IMR-90 (cell line): ENCODE measurements around the gene WNT7B. TPM values are rescaled to one million over a fixed set of nuclear protein-coding genes. Genes with fewer than 3 reads are reported as not detected.

Experiments
- ATAC-seq: fragments of 200-7000 bp; cut with Tn5 transposase; 2 replicates; pipeline ENCODE4 v1.9.1; 2020; ENCODE audit warnings: low read depth, mild to moderate bottlenecking, moderate library complexity
- BruUV-seq: library from RNA; stranded (reverse); fragments of 400-500 nt; replicated peaks from 2 replicates; lab custom pipeline; 2021; lab: Mats Ljungman, UMichigan
- CTCF ChIA-PET: fragments of 300-600 bp; formaldehyde crosslinking; extraction: SDS; loops from one replicate; lab custom pipeline; 2021; ENCODE audit warnings: antibody characterized with exemption; lab: Yijun Ruan, JAX
- POLR2A ChIA-PET: fragments of 300-600 bp; sonication (Branson Sonifier 250); formaldehyde crosslinking; loops from one replicate; lab custom pipeline; 2022; ENCODE audit warnings: antibody characterized with exemption; ENCODE audit not compliant: unreplicated experiment; lab: Charles Lee
- DNase-seq: peaks from one replicate; pipeline ENCODE4 v3.0.0; 2013
- H2AFZ ChIP-seq: replicated peaks from 2 replicates; pipeline ENCODE3; 2013; ENCODE audit warnings: low read length, mild to moderate bottlenecking; ENCODE audit not compliant: poor library complexity
- H2AK5ac ChIP-seq: 2 replicates; pipeline ENCODE4 v1.6.1; 2013; ENCODE audit warnings: low read depth, low read length, inconsistent platforms
- H2AK9ac ChIP-seq: replicated peaks from 2 replicates; pipeline ENCODE3; 2013; ENCODE audit warnings: mild to moderate bottlenecking, low read depth, low read length, moderate library complexity; ENCODE audit not compliant: poor library complexity
- H2BK120ac ChIP-seq: 2 replicates; pipeline ENCODE4 v1.6.1; 2013; ENCODE audit warnings: low read depth, low read length, inconsistent platforms
- H2BK15ac ChIP-seq: 3 replicates; pipeline ENCODE4 v1.6.1; 2013; ENCODE audit warnings: low read depth, low read length, inconsistent platforms
- H2BK20ac ChIP-seq: 2 replicates; pipeline ENCODE4 v1.6.1; 2013; ENCODE audit warnings: low read depth, mild to moderate bottlenecking, inconsistent platforms, low read length, moderate library complexity
- H2BK5ac ChIP-seq: 2 replicates; pipeline ENCODE4 v1.6.1; 2013; ENCODE audit warnings: mild to moderate bottlenecking, low read depth, low read length, inconsistent platforms; ENCODE audit not compliant: poor library complexity, severe bottlenecking
- H3K14ac ChIP-seq: replicated peaks from 2 replicates; pipeline ENCODE4 v1.6.1; 2013; ENCODE audit warnings: low read depth, low read length, inconsistent platforms
- H3K18ac ChIP-seq: 2 replicates; pipeline ENCODE4 v1.6.1; 2013; ENCODE audit warnings: low read depth, low read length, control low read depth
- H3K23ac ChIP-seq: 2 replicates; pipeline ENCODE4 v1.6.1; 2013; ENCODE audit warnings: low read depth, low read length, inconsistent platforms
- H3K27ac ChIP-seq: 2 replicates; pipeline ENCODE4 v1.5.1; 2013; ENCODE audit warnings: mild to moderate bottlenecking, control low read depth, low read length; ENCODE audit not compliant: insufficient read depth
- H3K27me3 ChIP-seq: 2 replicates; pipeline ENCODE4 v1.6.1; 2013; ENCODE audit warnings: low read length; ENCODE audit not compliant: control insufficient read depth, insufficient read depth
- H3K36me3 ChIP-seq: 2 replicates; pipeline ENCODE4 v1.6.1; 2013; ENCODE audit warnings: low read length, mixed read lengths; ENCODE audit not compliant: control insufficient read depth, insufficient read depth
- H3K4ac ChIP-seq: 2 replicates; pipeline ENCODE4 v1.6.1; 2013; ENCODE audit warnings: low read depth, low read length, inconsistent platforms
- H3K4me1 ChIP-seq: 2 replicates; pipeline ENCODE4 v1.6.1; 2013; ENCODE audit warnings: low read length, mixed read lengths; ENCODE audit not compliant: control insufficient read depth, insufficient read depth
- H3K4me2 ChIP-seq: 2 replicates; pipeline ENCODE4 v1.6.1; 2013; ENCODE audit warnings: low read depth, mild to moderate bottlenecking, control low read depth, low read length, moderate library complexity
- H3K4me3 ChIP-seq: 2 replicates; pipeline ENCODE4 v1.5.1; 2013; ENCODE audit warnings: low read depth, mild to moderate bottlenecking, control low read depth, low read length, moderate library complexity; ENCODE audit not compliant: insufficient read depth
- H3K56ac ChIP-seq: 2 replicates; pipeline ENCODE4 v1.6.1; 2013; ENCODE audit warnings: low read length, inconsistent platforms; ENCODE audit not compliant: insufficient read depth; ENCODE audit errors: extremely low read depth
- H3K79me1 ChIP-seq, 2 experiments: 2 replicates each; pipeline ENCODE4 v1.6.1; 2013; ENCODE audit warnings: low read length in 2 of 2, inconsistent platforms in 1 of 2, low read depth in 1 of 2
- H3K9ac ChIP-seq: 2 replicates; pipeline ENCODE4 v1.6.1; 2013; ENCODE audit warnings: low read depth, low read length, control low read depth
- H3K9me1 ChIP-seq: 2 replicates; pipeline ENCODE4 v1.6.1; 2013; ENCODE audit warnings: low read length, inconsistent platforms; ENCODE audit not compliant: insufficient read depth
- H3K9me3 ChIP-seq: 2 replicates; pipeline ENCODE4 v1.6.1; 2013; ENCODE audit warnings: low read length; ENCODE audit not compliant: control insufficient read depth, insufficient read depth
- H4K20me1 ChIP-seq: 2 replicates; pipeline ENCODE4 v1.6.1; 2013; ENCODE audit warnings: low read length, inconsistent platforms; ENCODE audit not compliant: insufficient read depth
- H4K5ac ChIP-seq: 2 replicates; pipeline ENCODE4 v1.6.1; 2013; ENCODE audit warnings: mild to moderate bottlenecking, low read depth, low read length, control low read depth
- H4K8ac ChIP-seq, 2 experiments: 2 replicates each; pipeline ENCODE4 v1.6.1; 2013; ENCODE audit warnings: low read depth in 2 of 2, low read length in 2 of 2, control low read depth in 1 of 2, inconsistent platforms in 1 of 2
- H4K91ac ChIP-seq: 2 replicates; pipeline ENCODE4 v1.6.1; 2013; ENCODE audit warnings: low read depth, low read length, inconsistent platforms; ENCODE audit not compliant: insufficient read depth
- BHLHE40 ChIP-seq: fragments of 150-350 bp; IDR thresholded peaks from 2 replicates; pipeline ENCODE4 v1.6.1; 2016; ENCODE audit warnings: mild to moderate bottlenecking, low read depth, low read length
- CEBPB ChIP-seq: IDR thresholded peaks from 2 replicates; pipeline ENCODE4 v1.6.1; 2012; ENCODE audit warnings: low read depth, low read length, improper control_type of control experiment
- CTCF ChIP-seq: conservative IDR thresholded peaks from 2 replicates; pipeline ENCODE4 v1.5.1; 2012; ENCODE audit warnings: mild to moderate bottlenecking, low read depth, low read length, improper control_type of control experiment
- FOS ChIP-seq: fragments of 150-350 bp; IDR thresholded peaks from 2 replicates; pipeline ENCODE4 v1.6.1; 2016; ENCODE audit warnings: low read depth, low read length
- MXI1 ChIP-seq: IDR thresholded peaks from 2 replicates; pipeline ENCODE4 v1.6.1; 2012; ENCODE audit warnings: low read depth, mild to moderate bottlenecking, low read length, moderate library complexity, borderline replicate concordance
- NFE2L2 ChIP-seq: fragments of 150-350 bp; IDR thresholded peaks from 2 replicates; pipeline ENCODE4 v1.6.1; 2016; ENCODE audit warnings: low read depth, mild to moderate bottlenecking, low read length
- POLR2A ChIP-seq: IDR thresholded peaks from 2 replicates; pipeline ENCODE4 v1.6.1; 2012; ENCODE audit warnings: mild to moderate bottlenecking, low read depth, low read length
- RAD21 ChIP-seq: IDR thresholded peaks from 2 replicates; pipeline ENCODE4 v1.6.1; 2012; ENCODE audit warnings: low read length, improper control_type of control experiment
- RFX5 ChIP-seq: IDR thresholded peaks from 2 replicates; pipeline ENCODE4 v1.8.0; 2012; ENCODE audit warnings: low read depth, mild to moderate bottlenecking, low read length, moderate library complexity
- SMC3 ChIP-seq: fragments of 150-350 bp; IDR thresholded peaks from 2 replicates; pipeline ENCODE4 v1.6.1; 2016; ENCODE audit warnings: low read depth, mild to moderate bottlenecking, antibody characterized with exemption, low read length, moderate library complexity
- WGBS, 2 experiments: methylation state at CpG; one replicate each; pipeline versions ENCODE4 v1.1.5 to v1.1.7; 2013; ENCODE audit warnings: missing lambda C conversion rate in 2 of 2; ENCODE audit not compliant: insufficient read length in 1 of 2; ENCODE audit errors: extremely low coverage in 2 of 2; 5-methylcytosine and 5-hydroxymethylcytosine counted together
- dilution Hi-C: fragments of 300-500 bp; cut with HindIII; formaldehyde crosslinking; loops from one replicate; pipeline ENCODE4 v1.14.3; 2018; ENCODE audit warnings: low sequenced_read_pairs; ENCODE audit not compliant: unreplicated experiment
- in situ Hi-C: fragments of 300-500 bp; cut with MboI; formaldehyde crosslinking; loops from 3 replicates; pipeline ENCODE4 v1.14.3; 2019; ENCODE audit warnings: low sequenced_read_pairs, inconsistent platforms, mixed read lengths
- intact Hi-C: fragments of 100-400 bp; cut with micrococcal nuclease; formaldehyde crosslinking; loops from 2 replicates; pipeline ENCODE4 v1.10.0; 2022
- polyA plus RNA-seq, 3 experiments: library from polyadenylated mRNA; depleted of rRNA; stranded (reverse); fragments of >200 nt; gene quantifications; 2 replicates each; pipeline ENCODE4 v1.2.3, GENCODE V29; 2012; ENCODE audit warnings: low replicate concordance in 1 of 3
- total RNA-seq: library from RNA; depleted of rRNA; stranded (reverse); fragments of >200 nt; gene quantifications from 2 replicates; pipeline ENCODE4 v1.2.3, GENCODE V29; 2012
- TF ChIP-seq, protein P1 (sequence below): fragments of 150-350 bp; IDR thresholded peaks from 2 replicates; pipeline ENCODE4 v1.6.1; 2016; ENCODE audit warnings: low read depth, mild to moderate bottlenecking, low read length, moderate library complexity, borderline replicate concordance
- TF ChIP-seq, protein P2 (sequence below): fragments of 150-350 bp; IDR thresholded peaks from 2 replicates; pipeline ENCODE4 v1.6.1; 2017; ENCODE audit warnings: mild to moderate bottlenecking, antibody characterized with exemption, low read length, low read depth

WNT7B gene
- total and polyA plus RNA-seq, 2 of the 4 experiments (the other 2 are of a cell fraction), result under 0.01 to 0.15 TPM

GRCh38 chr22:45876136-45877035, 100.6 kb downstream of the WNT7B start:
- no CpG with 5 or more reads among the region's 26 CpGs for WGBS, 2 experiments

More at GRCh38 chr22:45876136-45877035, 100.6 kb downstream of the WNT7B start:
- no peak overlapping the region for H3K23ac ChIP-seq
- H2BK5ac ChIP-seq, result no peak overlapping the region
- H3K79me1 ChIP-seq, result no peaks in the 10 kb centered on the region
- in situ Hi-C loops, result no loop called here
- no peak overlapping the region for H4K5ac ChIP-seq
- no peak overlapping the region for H3K4me3 ChIP-seq
- no peak overlapping the region for H2AK9ac ChIP-seq
- H3K27me3 ChIP-seq, result peaks cover 55% of the 10 kb centered on the region
- no peak overlapping the region for H3K27ac ChIP-seq
- no peaks in the 10 kb centered on the region for H3K9me1 ChIP-seq
- H3K18ac ChIP-seq, result no peak overlapping the region
- TF ChIP-seq RFX5 (no peak), RAD21 (no peak), SMC3 (no peak), NFE2L2 (no peak), FOS (no peak), POLR2A (no peak), CEBPB (no peak), MXI1 (no peak), BHLHE40 (no peak), CTCF (no peak)
- TF ChIP-seq, protein P1, sequence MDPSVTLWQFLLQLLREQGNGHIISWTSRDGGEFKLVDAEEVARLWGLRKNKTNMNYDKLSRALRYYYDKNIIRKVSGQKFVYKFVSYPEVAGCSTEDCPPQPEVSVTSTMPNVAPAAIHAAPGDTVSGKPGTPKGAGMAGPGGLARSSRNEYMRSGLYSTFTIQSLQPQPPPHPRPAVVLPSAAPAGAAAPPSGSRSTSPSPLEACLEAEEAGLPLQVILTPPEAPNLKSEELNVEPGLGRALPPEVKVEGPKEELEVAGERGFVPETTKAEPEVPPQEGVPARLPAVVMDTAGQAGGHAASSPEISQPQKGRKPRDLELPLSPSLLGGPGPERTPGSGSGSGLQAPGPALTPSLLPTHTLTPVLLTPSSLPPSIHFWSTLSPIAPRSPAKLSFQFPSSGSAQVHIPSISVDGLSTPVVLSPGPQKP, result no peak
- TF ChIP-seq, protein P2, sequence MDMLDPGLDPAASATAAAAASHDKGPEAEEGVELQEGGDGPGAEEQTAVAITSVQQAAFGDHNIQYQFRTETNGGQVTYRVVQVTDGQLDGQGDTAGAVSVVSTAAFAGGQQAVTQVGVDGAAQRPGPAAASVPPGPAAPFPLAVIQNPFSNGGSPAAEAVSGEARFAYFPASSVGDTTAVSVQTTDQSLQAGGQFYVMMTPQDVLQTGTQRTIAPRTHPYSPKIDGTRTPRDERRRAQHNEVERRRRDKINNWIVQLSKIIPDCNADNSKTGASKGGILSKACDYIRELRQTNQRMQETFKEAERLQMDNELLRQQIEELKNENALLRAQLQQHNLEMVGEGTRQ, result no peak
- H2BK120ac ChIP-seq, result no peak overlapping the region
- no peak overlapping the region for H3K56ac ChIP-seq
- H4K8ac ChIP-seq, result no peak overlapping the region
- H3K4me1 ChIP-seq, result no peaks in the 10 kb centered on the region
- H2AFZ ChIP-seq, result no peak overlapping the region
- intact Hi-C loops, result no loop called here
- H4K91ac ChIP-seq, result no peak overlapping the region
- no peak overlapping the region for H2BK15ac ChIP-seq
- H3K9ac ChIP-seq, result no peak overlapping the region
- H4K20me1 ChIP-seq, result no peaks in the 10 kb centered on the region; the same call in 1 of the 2 replicates
- POLR2A ChIA-PET, result no interaction called here
- dilution Hi-C loops, result no loop called here
- ATAC-seq (no peak), DNase-seq (no peak)
- H2AK5ac ChIP-seq, result no peak overlapping the region
- CTCF ChIA-PET, result interaction anchor here (0.7 to 1.3 kb wide), 2 partner anchors 10 to 17 kb away, joined by 3 read pairs; no protein-coding TSS in a partner anchor
- no peaks in the 10 kb centered on the region for H3K36me3 ChIP-seq
- H3K4ac ChIP-seq, result no peak overlapping the region
- H2BK20ac ChIP-seq, result no peak overlapping the region
- no TSS peak for BruUV-seq
- H3K9me3 ChIP-seq, result peaks cover 10% of the 10 kb centered on the region
- H3K4me2 ChIP-seq, result no peak overlapping the region
- H3K14ac ChIP-seq, result no peak overlapping the region
